ENCODE data around the gene PTGDR2.

The PTGDR2 gene

DNA sequence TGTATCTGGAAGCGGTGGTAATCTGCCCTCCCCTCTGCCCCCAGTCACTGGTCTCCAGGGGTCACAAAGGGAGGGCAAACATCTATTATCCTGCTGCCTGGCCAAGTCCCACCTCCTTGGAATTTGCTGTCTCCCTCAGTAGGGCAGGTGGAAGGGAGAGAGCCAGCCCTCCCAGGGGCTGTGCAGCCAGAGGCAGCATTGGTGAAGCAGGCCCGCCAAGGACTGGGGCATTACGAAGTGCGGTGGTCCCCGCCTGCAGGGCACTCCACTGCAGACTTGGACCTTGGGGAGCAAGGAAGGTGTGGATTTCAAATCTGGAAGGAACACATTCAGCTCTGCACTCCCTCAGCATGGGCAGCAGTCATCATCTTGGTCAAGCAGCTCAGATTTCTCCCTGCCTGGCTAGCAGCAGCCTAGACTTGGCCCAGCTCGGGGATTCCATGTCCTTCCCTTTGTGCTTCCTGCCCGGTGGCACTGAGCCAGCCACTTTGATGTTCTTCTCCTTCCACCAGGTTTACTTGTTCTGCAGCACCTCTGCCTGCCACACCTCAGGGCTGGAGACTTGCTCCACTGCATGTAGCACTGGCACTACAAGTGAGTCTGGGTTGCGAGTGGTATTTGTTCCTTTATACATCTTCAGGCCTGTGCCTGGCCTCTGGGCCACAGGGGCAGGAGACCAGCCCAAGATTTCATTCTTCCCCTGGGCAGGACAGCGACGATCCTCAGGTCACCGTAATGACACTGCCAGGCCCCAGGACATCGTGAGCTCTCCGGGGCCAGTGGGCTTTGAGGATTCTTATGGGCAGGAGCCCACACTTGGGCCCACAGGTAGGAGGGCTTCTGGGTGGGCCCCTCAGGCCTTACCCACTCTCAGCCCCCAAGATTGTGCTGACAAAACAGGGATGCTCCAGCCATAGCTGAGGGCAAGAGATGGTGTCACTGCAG is 18.9 kb upstream of the PTGDR2 start:
- no peak for DNase-seq

DNA sequence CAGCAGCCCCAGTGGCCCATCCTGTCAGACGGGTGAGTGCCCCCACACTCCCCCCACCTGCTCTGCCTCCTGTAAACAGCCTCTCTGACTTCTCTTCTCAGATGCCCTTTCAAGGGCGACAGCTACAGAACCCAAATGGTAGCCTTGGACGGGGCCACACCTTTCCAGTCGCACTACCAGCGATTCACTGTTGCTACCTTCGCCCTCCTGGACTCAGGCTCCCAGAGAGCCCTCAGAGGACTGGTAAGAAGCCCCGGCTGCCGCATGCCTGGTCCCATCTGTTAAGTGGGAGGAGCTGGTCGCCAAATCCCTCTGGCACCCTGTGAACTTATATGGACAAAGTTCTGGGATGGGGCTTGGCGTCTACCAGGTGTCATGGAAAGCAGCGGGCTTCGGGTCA is 17.8 kb upstream of the PTGDR2 start:
- DNase-seq, result no peak

DNA sequence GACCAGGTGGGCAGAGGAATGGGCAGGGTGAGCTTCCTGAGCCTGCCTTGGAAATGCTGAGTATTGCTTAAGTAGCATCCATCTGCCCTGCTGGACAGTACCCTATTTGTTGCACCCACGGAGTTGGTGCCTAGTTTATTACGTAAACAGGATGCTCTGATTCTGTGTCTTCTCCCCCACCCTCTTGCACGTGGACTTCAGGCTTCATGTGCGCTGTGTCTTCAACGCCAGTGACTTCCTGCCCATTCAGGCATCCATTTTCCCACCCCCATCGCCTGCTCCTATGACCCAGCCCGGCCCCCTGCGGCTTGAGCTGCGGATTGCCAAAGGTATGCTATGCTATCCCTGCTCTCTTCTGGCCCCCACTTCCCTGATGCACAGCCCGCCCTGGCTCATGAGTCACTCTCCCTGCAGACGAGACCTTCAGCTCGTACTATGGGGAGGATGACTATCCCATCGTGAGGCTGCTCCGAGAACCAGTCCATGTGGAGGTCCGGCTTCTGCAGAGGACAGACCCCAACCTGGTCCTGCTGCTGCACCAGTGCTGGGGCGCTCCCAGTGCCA is 17.3 kb upstream of the PTGDR2 start:
- DNase-seq, result no peak

DNA sequence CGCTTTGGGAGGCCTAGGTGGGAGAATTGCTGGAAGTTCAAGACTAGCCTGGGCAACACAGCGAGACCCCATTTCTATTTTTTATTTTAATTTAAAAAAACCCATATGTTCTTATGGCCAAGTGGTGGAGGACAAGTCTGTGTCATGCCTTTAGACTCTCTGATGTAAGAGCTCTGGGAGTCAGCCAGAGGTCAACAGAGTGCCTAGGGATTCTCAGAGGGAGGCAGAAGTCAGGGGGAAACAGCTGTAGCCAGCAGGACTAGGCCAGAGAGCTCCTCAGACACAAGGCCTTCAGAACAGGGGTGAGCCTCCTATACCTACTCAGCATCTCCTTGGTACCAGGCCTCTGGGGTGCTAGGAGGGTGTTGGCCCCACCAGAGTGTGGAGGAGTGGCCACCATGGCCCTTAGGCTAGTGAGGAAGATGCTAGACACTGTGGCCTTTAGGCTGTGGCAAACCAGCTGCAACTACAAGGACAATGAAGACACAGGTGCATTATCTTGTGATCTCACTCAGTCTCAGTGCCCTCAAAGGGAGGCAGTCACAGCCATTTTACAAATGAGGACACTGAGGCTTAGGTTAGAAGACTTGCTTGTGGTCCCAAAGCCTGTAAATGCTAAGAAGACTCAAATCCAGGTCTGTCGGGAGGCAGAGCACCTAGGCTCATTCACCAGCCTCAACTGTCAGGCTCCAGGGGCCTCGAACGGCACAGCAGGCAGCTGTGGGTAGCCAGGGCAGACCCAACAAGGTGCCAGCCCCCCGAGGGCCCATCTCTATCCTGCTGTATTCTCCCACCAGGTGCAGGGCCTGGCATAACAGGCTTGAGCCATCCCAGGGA is 16.6 kb upstream of the PTGDR2 start:
- no peak for DNase-seq

DNA sequence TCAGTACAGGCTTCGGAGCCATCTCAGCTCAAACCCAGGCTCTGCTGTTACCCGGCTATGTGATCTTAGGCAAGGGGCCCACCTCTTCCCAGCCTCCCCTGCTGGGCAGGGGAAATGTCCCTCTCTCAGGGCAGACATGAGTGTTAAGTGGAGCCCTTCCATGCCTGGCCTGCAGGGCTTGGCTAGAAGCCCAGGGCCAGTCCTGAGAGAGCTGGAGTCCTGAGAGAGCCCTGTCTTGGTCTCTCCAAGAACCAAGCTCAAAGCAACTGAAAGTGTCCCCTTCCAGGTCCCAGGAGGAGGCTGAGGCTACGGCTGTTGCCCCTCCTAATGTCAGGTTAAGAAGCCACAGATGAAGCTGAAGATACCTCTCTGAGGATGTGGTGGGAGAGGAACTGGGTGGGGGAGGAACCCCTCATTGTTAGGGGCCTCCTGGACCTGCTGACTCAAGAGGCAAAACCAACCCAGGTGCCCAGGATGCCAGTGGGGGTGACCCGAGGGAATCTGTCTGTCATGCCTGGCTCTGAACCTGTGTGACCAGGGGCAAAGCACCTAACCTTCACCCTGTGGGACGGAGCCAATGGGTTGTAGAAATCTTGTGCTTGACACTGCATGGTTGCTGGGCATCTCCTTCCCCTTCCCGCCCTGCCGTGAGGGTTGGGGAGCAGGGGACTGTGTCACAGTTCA is 15.8 kb upstream of the PTGDR2 start:
- no peak for DNase-seq

DNA sequence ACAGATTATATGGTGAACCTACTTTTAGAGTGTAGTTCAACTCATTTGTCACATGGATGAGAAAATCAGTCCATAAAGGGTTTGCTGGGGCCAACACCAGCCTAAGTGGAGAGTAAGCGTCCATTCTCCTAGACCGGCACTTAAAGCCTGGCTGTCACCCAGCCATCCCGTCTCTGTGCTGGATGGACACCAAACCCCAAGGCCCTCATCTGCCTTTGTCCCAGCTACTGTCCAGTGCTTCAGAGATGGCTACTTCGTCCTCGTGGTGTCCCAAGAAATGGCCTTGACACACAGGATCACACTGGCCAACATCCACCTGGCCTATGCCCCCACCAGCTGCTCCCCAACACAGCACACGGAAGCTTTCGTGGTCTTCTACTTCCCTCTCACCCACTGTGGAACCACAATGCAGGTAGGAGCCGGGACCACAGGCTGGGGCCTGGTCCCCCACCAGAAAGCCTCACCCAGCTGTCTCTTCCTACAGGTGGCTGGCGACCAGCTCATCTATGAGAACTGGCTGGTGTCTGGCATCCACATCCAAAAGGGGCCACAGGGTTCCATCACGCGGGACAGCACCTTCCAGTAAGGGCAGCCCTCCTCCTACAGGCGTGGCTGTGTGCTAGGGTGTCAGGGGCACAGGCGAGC is 15.1 kb upstream of the PTGDR2 start:
- no peak for DNase-seq

DNA sequence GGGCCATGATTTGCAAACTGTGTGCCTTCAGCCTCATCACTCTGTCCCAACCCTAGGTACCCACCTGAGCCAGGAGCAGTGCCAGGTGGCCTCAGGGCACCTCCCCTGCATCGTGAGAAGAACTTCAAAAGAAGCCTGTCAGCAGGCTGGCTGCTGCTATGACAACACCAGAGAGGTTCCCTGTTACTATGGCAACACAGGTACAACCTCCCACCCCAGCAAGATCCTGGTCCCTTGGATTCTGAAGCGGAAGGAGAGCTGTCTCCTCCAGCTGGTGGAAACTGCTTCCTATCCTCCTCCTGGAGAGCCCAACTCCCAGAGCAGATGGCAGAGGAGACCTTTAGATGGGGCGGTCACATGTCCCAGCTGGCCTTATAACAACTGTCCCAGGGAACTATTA is 14.5 kb upstream of the PTGDR2 start:
- no peak for DNase-seq

DNA sequence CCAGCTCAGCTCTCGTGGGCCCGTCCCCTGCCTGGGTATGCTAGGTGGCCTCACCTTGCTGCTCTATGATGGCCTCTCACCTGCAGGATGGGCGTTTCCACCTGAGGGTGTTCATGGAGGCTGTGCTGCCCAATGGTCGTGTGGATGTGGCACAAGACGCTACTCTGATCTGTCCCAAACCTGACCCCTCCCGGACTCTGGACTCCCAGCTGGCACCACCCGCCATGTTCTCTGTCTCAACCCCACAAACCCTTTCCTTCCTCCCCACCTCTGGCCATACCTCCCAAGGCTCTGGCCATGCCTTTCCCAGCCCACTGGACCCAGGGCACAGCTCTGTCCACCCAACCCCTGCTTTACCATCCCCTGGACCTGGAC is 13.7 kb upstream of the PTGDR2 start:
- no peak for DNase-seq

DNA sequence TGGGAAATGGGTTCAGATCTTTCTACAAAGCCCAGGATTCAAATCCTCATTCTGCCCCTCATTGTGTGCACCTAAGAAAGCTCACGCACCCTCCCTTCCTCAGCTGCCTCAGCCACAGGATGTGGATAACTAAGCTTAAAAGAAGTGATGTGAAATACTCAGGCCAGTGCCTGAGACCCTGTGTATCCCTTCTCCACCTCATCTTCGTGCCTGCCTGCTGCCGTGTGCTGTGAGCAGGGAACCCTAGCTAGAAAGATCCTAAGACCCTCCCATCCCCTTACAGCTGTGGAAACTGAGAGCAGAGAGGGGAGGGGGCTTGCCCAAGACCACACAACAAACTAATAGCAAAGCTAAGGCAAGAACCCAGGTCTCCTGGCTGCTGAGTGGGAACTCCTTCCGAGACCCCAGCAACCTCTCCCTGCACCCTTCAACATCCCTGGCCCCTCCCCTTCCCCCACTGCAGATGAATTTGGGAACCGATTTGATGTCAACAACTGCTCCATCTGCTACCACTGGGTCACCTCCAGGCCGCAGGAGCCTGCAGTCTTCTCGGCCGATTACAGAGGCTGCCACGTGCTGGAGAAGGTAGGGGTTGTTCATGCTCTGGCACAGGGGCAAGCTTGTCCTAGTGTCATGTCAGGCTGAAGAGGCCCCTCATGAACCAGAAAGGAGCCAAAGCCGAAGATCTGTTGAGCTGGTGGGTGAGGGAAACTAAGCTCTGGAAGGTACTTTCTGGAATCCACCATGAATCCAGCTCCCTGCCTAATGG is 13.1 kb upstream of the PTGDR2 start:
- DNase-seq, result no peak

DNA sequence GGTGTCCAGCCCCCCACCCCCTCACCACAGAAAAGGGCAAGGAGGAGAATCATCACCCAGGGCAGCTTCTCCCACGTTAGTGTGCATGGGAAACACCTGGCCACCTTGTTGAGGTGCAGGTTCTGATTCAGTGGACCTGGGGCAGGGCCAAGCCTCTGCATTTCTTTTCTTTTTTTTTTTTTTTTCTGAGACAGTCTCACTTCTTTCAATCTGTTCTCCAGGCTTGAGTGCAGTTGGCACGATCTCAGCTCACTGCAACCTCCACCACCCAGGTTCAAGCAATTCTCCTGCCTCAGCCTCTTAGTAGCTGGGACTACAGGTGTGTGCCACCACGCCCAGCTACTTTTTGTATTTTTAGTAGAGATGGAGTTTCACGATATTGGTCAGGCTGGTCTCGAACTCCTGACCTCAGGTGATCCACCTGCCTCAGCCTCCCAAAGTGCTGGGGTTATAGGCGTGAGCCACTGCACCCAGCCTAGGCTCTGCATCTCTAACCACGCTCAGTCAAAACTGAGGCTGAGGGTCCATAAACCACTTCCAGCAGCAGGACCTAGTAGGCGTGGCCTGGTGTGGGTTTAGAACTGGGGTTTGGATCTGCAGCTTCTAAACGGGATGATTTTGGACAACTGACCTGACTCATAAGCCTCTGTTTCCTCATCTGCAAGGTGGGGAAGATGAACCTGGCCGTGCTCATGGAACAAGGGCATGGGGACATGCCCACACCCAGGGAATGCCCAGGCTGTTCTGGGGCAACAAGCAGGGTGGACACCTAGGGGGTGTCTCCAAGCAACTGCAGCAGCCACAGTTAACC is 12.3 kb upstream of the PTGDR2 start:
- no peak for DNase-seq

DNA sequence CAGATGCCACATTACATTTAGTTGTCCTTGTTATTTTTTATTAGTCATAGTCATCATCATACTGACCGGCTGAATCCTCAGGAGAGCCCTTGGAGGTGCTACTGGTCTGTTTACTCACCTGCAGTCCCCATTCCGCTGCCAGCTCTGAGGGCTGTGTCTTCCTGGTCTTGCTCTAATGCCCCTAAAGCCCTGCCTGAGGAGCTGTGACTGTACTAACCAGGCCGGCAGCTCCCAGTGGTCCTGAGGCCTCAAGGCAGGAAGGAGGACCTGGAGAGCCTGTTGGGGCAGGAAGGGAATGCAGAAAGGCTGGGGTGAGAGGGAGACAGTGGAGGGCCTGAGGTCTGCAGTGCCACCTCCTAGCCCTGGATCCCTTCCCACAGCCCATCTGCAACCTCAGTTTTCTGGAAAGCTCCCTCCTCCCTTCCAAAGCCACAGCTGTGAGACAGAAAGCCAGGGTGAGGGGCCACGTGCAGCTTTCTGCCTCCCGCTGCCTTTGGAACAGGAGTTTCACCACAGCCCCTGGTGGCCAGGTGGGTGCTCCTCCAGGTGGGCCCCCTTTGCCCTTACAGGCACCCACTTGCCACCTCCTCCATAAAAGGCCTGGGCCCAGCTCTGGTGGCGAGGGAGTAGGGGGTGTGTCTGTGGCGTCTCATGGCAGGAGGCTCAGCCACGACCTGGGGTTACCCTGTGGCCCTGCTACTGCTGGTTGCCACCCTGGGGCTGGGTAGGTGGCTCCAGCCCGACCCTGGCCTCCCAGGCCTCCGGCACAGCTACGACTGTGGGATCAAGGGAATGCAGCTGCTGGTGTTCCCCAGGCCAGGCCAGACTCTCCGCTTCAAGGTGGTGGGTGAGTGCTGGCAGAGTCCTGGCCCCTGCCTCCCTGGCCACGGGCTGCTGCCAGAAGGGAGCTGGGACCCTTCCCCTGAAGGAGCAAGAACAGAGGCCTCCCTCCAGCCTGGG is 11.4 kb upstream of the PTGDR2 start, which contains the start of gene ZP1:
Gene ZP1 (plus strand): TSS at position 632 of the 960 bp plus-strand sequence. CDS start 20 bp downstream, at position 652.
- DNase-seq, result no peak

DNA sequence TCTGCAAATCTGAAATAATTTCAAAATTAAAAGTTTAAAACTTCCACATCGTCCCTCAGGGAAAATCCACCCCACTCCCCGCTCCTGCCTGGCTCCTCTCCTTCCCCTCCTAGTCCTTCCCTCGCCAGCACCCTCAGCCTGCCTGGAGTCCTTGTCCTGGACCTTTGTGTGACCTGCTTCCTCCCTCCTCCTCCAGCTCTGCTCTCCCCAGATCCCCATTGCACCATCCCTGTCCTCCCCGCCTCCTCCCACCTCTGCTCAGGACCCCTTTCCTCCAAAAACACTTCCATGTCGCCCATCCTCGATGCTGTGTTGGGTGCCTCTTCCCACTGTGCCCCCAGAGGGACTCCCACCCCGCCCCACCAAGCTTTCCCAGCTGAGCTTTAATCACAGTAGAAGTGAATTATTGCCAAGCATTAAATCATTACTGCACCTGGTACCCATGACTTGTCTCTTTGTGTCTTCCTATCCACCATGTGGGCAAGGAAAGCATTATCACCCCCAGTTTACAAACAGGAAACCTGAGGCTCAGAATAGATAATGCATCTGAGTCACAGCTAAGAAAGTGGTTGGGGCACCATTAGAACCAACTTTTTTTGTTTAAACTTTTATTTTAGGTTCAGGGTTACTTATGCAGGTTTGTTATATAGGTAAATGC is 9.2 kb upstream of the PTGDR2 start:
- no peak for DNase-seq

DNA sequence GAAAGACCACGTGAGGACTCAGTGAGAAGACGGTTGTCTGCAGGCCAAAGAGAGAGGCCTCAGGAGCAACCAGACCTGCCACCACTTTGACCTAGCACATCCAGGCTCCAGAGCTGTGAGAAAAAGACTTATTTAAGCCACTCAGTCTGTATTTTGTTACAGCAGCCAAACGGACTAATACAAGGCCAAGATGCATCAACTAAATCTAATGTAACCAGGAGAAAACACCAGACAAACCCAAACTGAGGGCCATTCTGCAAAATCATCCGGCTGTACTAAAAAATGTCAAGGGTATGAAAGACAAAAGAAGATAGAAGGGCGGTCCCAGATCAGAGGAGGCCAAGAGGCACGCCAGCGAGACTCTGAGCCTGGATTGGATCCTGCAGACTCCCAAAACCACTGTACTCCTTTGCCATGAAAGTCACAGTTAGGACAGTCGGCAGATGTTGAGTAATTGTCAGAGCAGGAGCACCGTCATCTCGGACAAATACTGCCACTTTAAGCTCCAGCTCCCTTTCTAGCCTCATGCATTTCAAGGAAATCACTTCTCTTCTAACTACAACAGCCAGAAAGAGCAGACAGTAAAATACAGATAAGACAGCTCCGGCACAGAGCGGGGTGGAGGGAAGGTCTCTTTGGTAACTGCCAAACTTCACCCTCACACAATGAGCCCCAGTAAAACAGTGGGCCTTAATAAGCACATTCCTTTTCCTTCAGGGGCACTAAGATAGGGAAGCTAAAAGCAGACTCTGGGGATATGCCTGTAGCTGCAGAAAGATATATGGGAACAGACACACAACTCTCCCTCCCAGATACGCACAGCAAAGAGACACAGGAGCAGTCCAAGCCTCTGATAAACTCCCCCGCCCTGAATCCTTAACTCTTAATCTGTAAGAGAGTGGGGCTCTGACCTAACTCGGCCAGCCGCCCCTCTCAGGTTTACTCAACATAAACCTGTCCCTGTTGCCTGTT is 8.1 kb upstream of the PTGDR2 start:
- no peak for DNase-seq

DNA sequence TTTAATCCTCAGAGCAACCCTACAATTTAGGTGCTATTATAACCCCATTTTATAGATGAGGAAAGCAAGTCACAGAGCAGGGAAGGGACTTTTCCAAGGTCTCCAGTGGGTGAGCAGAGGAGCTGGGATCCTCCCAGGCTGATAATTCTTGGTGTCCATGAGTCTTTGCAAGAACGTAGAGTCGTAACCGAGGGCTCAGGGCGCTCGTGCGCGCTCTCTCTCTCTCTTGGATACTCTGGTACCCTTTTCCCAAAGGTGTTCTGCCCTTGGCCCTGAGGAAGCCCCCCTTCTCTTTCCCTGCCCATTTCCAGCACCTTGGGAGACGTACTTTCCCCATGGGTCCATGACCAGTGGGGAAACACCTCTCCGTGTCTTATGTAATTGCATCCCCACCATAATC is 6.4 kb upstream of the PTGDR2 start:
- no peak for DNase-seq

DNA sequence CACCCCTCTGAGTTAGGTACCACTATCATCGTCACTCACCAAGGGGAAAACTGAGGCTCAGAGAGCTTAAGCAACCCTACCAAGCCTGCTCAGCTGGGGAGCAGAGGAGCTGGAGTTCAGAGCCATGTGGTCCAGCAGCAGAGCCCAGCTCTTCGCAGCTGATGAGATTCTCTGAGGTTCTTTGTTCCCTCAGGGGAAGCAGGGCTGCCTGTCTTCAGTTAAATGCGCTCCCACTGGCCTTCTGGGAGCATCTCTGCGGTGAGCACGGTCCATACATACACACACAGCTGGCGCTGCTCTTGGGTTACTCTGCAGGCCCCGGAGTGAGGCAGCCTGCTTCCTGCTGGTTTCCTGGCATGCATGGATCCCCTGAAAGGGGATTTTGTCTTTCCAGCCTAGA is 5.2 kb upstream of the PTGDR2 start:
- DNase-seq, result no peak

DNA sequence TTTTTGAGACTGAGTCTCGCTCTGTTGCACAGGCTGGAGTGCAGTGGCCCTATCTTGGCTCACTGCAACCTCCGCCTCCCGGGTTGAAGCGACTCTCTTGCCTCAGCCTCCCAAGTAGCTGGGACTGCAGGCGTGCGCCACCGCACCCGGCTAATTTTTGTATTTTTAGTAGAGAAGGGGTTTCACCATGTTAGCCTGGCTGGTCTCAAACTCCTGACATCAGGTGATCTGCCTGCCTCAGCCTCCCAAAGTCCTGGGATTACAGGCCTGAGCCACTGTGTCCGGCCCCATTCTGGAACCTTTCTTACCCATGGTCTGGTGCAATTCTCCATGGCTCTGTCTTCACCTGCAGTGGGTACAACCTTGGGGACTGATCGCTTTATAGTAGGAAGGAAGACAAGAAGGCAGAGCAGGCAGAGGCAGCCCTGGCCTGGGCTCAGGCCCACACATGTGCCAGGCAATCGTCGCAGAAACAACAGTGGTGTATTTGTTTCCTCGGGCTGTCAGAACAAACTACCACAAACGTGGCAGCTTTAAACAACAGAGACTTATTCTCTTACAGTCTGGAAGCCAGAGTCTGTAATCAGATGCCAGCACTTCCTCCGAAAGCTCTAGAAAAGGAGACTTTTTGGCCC is 4.0 kb upstream of the PTGDR2 start:
- DNase-seq, result no peak

Measured in T-helper 9 cell (primary cell).